ENCODE measurements around the gene PLPPR1. TPM values are rescaled to one million over a fixed set of nuclear protein-coding genes. Genes with fewer than 3 reads are reported as not detected.
"Not testable (repeated sequence)": the region's sequence is repeated elsewhere in the genome, so short reads cannot be mapped to it uniquely, and the experiment has no call there.

Gene PLPPR1
- total and polyA plus RNA-seq, 2 experiments from 2014 or later, result 1.3 to 3.7 TPM

GRCh38 chr9:101039581-101039980 is 11.1 kb downstream of the PLPPR1 start:
- H3K9me2 ChIP-seq (ENCODE audit: insufficient read depth); H3K36me3 ChIP-seq (ENCODE audit: insufficient read depth); H3K4me1 ChIP-seq (ENCODE audit: insufficient read depth); ATAC-seq; H3K9me3 Mint-ChIP-seq; H3K27ac ChIP-seq (ENCODE audit: low read depth); H3K4me3 ChIP-seq; H2AFZ ChIP-seq; H3K4me3 Mint-ChIP-seq; H3K79me2 ChIP-seq (replicated peaks; ENCODE audit: insufficient read depth); DNase-seq (ENCODE audit: low spot score); H3K4me1 Mint-ChIP-seq; H3K27me3 ChIP-seq (ENCODE audit: insufficient read depth); H3K4me2 ChIP-seq; H3K27ac Mint-ChIP-seq; H3F3A ChIP-seq (replicated peaks; ENCODE audit: low read depth); H4K20me1 ChIP-seq (replicated peaks; ENCODE audit: insufficient read depth); H3K27me3 Mint-ChIP-seq (ENCODE audit: insufficient read depth, low read depth, poor library complexity); H3K36me3 Mint-ChIP-seq (ENCODE audit: low read depth): not testable (repeated sequence)

- peaks cover 14% of the 10 kb centered on the region; the same call in 2 of the 3 replicates for H3K36me3 Mint-ChIP-seq (ENCODE audit: low read depth)
- no peak overlapping the region for H3K27ac ChIP-seq (ENCODE audit: low read depth)
- H3K9me2 ChIP-seq (ENCODE audit: insufficient read depth), result 0 out of 2 replicates have a peak, but pooled peaks cover 5% of the 10 kb centered on the region
- H3K4me1 Mint-ChIP-seq, result peaks cover 3% of the 10 kb centered on the region
- H3K36me3 ChIP-seq (ENCODE audit: insufficient read depth), result peaks cover 3% of the 10 kb centered on the region; the same call in 1 of the 2 replicates
- no peaks in the 10 kb centered on the region for H3K27me3 Mint-ChIP-seq (ENCODE audit: insufficient read depth, low read depth, poor library complexity)
- no peak for DNase-seq (ENCODE audit: low spot score)
- H3K27ac Mint-ChIP-seq, result no peak overlapping the region
- H3K4me1 ChIP-seq (ENCODE audit: insufficient read depth), result no peaks in the 10 kb centered on the region; the same call in 1 of the 2 replicates
- H3F3A ChIP-seq (replicated peaks; ENCODE audit: low read depth), result no peaks in the 10 kb centered on the region
- H3K4me2 ChIP-seq, result no peak overlapping the region
- H2AFZ ChIP-seq, result no peak overlapping the region
- TF ChIP-seq EZH2 (IDR thresholded peaks at IDR 0.05; ENCODE audit: low read depth, unreplicated experiment) (no peak), NANOG (IDR thresholded peaks at IDR 0.05; ENCODE audit: borderline replicate concordance) (no peak), ZNF331 (CRISPR knock-in tag; IDR thresholded peaks at IDR 0.05; ENCODE audit: low read depth) (no peak), ZNF462 (CRISPR knock-in tag; IDR thresholded peaks at IDR 0.05) (no peak), CREB1 (CRISPR knock-in tag; IDR thresholded peaks at IDR 0.05; ENCODE audit: low read depth) (no peak), JUNB (IDR thresholded peaks at IDR 0.05; ENCODE audit: unreplicated experiment) (no peak), EZH2phosphoT487 (IDR thresholded peaks at IDR 0.05; ENCODE audit: unreplicated experiment) (no peak), POLR2AphosphoS5 (IDR thresholded peaks at IDR 0.05; ENCODE audit: low read depth) (no peak)
- TF ChIP-seq, protein P1, sequence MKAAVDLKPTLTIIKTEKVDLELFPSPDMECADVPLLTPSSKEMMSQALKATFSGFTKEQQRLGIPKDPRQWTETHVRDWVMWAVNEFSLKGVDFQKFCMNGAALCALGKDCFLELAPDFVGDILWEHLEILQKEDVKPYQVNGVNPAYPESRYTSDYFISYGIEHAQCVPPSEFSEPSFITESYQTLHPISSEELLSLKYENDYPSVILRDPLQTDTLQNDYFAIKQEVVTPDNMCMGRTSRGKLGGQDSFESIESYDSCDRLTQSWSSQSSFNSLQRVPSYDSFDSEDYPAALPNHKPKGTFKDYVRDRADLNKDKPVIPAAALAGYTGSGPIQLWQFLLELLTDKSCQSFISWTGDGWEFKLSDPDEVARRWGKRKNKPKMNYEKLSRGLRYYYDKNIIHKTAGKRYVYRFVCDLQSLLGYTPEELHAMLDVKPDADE (IDR thresholded peaks at IDR 0.05), result no peak
- no peak for ATAC-seq
- peaks cover 17% of the 10 kb centered on the region for H3K9me3 Mint-ChIP-seq
- no peak overlapping the region for H3K4me3 ChIP-seq
- H3K79me2 ChIP-seq (replicated peaks; ENCODE audit: insufficient read depth), result no peaks in the 10 kb centered on the region
- H3K4me3 Mint-ChIP-seq, result no peak overlapping the region
- no peaks in the 10 kb centered on the region for H3K27me3 ChIP-seq (ENCODE audit: insufficient read depth)
- H4K20me1 ChIP-seq (replicated peaks; ENCODE audit: insufficient read depth), result no peaks in the 10 kb centered on the region
These were observed 19.4 kb downstream of the PLPPR1 start for GRCh38 chr9:101047848-101048397.

Data from GM23338 (cell line).